ENCODE measurements around the gene GPRC5C. TPM values are rescaled to one million over a fixed set of nuclear protein-coding genes. Genes with fewer than 3 reads are reported as not detected.
A peak's percentile ranks its signal among the peaks of the same experiment; 100 is the strongest.

Gene GPRC5C
- total and polyA plus RNA-seq, 7 donors: 42.9 to 123 (median 57.0) TPM

DNA sequence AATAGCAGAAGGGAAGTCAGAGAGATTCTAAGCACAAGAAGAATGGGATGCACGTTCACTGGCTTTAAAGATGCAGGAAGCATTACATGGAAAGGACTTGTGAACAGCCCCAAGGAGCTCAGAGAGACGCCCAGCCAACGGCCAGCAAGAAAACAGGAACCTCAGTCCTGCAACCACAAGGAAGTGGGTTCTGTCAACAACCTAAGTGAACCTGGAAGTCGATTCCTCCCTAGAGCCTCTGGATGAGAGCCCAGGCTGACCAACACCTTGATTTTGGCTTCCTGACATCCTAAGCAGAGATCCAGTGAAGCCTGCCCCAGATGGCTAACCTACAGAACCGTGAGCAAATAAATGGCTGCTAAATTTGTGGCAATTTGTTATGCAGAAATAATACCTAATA, 40.1 kb upstream of the GPRC5C start:
- no peak for ATAC-seq
- Histone ChIP-seq H3K36me3 (ENCODE audit: insufficient read depth in 1 of 2, low read depth in 1 of 2) (no peaks in the 10 kb centered on the region), H3K27ac (no peak overlapping the region), H3K9me3 (no peaks in the 10 kb centered on the region), H3K27me3 (ENCODE audit: insufficient read depth in 3 of 3, low read length in 2 of 3) (no peaks in the 10 kb centered on the region), H3K4me1 (peaks cover 66% of the 10 kb centered on the region), H3K4me3 (no peak overlapping the region)
- intact Hi-C loops (cut with DNase I): loop anchor here in 1 of 2 donors (5.0 kb wide), 1 partner anchor 36 kb away; no protein-coding TSS in a partner anchor
- DNase-seq: peak in 1 of 2 donors; percentile 27
- TF ChIP-seq, protein P1, sequence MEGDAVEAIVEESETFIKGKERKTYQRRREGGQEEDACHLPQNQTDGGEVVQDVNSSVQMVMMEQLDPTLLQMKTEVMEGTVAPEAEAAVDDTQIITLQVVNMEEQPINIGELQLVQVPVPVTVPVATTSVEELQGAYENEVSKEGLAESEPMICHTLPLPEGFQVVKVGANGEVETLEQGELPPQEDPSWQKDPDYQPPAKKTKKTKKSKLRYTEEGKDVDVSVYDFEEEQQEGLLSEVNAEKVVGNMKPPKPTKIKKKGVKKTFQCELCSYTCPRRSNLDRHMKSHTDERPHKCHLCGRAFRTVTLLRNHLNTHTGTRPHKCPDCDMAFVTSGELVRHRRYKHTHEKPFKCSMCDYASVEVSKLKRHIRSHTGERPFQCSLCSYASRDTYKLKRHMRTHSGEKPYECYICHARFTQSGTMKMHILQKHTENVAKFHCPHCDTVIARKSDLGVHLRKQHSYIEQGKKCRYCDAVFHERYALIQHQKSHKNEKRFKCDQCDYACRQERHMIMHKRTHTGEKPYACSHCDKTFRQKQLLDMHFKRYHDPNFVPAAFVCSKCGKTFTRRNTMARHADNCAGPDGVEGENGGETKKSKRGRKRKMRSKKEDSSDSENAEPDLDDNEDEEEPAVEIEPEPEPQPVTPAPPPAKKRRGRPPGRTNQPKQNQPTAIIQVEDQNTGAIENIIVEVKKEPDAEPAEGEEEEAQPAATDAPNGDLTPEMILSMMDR (IDR thresholded peaks at IDR 0.05): no peak
- WGBS, 3 donors: 68 to 71% (median 68%) methylated on average over 5 of the region's 5 CpGs

- Histone ChIP-seq H3K27me3 (ENCODE audit: insufficient read depth in 3 of 3, low read length in 2 of 3) (no peaks in the 10 kb centered on the region), H3K9me3 (no peaks in the 10 kb centered on the region), H3K4me3 (no peak overlapping the region), H3K4me1 (peaks cover 55% of the 10 kb centered on the region), H3K27ac (peak overlapping the region; percentile 93), H3K36me3 (ENCODE audit: insufficient read depth in 1 of 2, low read depth in 1 of 2) (no peaks in the 10 kb centered on the region)
- TF ChIP-seq, protein P1 (IDR thresholded peaks at IDR 0.05): no peak
- ATAC-seq (no peak), DNase-seq (peak in 1 of 2 donors; percentile 21)
- 66 to 83% (median 78%) methylated on average over 5 of the region's 5 CpGs for WGBS, 3 donors
- intact Hi-C loops (cut with DNase I): loop anchor here in 1 of 2 donors (5.0 kb wide), 1 partner anchor 34 kb away; no protein-coding TSS in a partner anchor
Observed at GRCh38 chr17:74392848-74393247, 39.0 kb upstream of the GPRC5C start.

DNA sequence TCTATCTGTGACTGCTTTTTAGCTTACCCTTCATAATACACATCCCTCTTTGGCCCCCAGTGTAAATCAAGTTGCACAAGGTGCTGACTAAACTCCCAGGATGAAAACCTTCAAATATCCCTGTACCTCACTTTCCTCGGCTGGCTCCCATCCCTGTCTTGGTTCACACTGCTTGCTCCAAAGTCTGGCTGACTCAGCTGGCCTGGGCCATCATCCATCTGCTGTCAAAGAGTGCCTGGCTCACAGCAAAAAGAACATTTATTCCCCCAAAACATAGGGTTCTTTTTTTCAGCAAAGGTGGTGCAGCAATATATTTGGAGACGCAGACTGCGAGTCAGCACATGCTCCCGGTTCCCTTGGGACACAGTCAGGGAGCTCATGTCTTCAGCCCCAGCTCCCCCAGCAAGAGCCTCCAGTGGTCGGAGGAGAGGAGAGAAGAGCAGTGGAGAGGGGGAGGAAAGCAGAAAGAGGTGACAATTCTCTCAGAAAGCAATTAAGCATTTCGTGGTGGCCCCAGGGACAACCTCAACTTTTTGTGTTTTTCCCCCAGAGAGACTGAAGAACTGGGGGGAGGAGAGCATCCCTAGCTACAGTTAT, 38.4 kb upstream of the GPRC5C start:
- ATAC-seq (peak in 2 of 4 donors; percentile 38 to 46), DNase-seq (peak in 1 of 2 donors; percentile 62)
- 46 to 62% (median 51%) methylated on average over 6 of the region's 6 CpGs for WGBS, 3 donors
- peaks cover 49% of the 10 kb centered on the region for H3K4me1 ChIP-seq
- H3K4me3 ChIP-seq: no peak overlapping the region
- TF ChIP-seq, protein P1 (IDR thresholded peaks at IDR 0.05): no peak
- intact Hi-C loops (cut with DNase I): loop anchor here in 1 of 2 donors (5.0 kb wide), 1 partner anchor 34 kb away; no protein-coding TSS in a partner anchor
- no peaks in the 10 kb centered on the region for H3K27me3 ChIP-seq (ENCODE audit: insufficient read depth in 3 of 3, low read length in 2 of 3)
- no peaks in the 10 kb centered on the region for H3K9me3 ChIP-seq
- no peaks in the 10 kb centered on the region for H3K36me3 ChIP-seq (ENCODE audit: insufficient read depth in 1 of 2, low read depth in 1 of 2)
- H3K27ac ChIP-seq: peak overlapping the region; percentile 93

- Histone ChIP-seq H3K4me1 (peaks cover 39% of the 10 kb centered on the region), H3K9me3 (no peaks in the 10 kb centered on the region), H3K27ac (peak overlapping the region; percentile 93), H3K36me3 (ENCODE audit: insufficient read depth in 1 of 2, low read depth in 1 of 2) (no peaks in the 10 kb centered on the region), H3K27me3 (ENCODE audit: insufficient read depth in 3 of 3, low read length in 2 of 3) (no peaks in the 10 kb centered on the region), H3K4me3 (no peak overlapping the region)
- peak in 1 of 2 donors; percentile 61 for DNase-seq
- TF ChIP-seq, protein P1 (IDR thresholded peaks at IDR 0.05): no peak
- WGBS, 3 donors: 27 to 55% (median 34%) methylated on average over 12 of the region's 12 CpGs
- intact Hi-C loops (cut with DNase I): loop anchor here in 1 of 2 donors (5.0 kb wide), 1 partner anchor 33 kb away; no protein-coding TSS in a partner anchor
- peak; percentile 67 to 76 (median 74) for ATAC-seq
Observed at GRCh38 chr17:74394275-74394950, 37.5 kb upstream of the GPRC5C start.

Data from psoas muscle (tissue), 8 donors.